ENCODE measurements around the gene SNAI1.
"Not testable (repeated sequence)": the region's sequence is repeated elsewhere in the genome, so short reads cannot be mapped to it uniquely, and the experiment has no call there.

SNAI1 gene

GRCh38 chr20:49987015-49987867, 4.5 kb downstream of the SNAI1 start:
- DNase-seq, result no peak

GRCh38 chr20:49987868-49988690, 5.3 kb downstream of the SNAI1 start:
- no peak for DNase-seq

- DNase-seq, result no peak
Measured at GRCh38 chr20:49989234-49990065, 6.7 kb downstream of the SNAI1 start.

- no peak for DNase-seq
Measured at GRCh38 chr20:49990271-49990720, 7.5 kb downstream of the SNAI1 start.

GRCh38 chr20:49993301-49993751, 10.5 kb downstream of the SNAI1 start:
- no peak for DNase-seq

- no peak for DNase-seq
Measured at GRCh38 chr20:49995586-49995985, 12.8 kb downstream of the SNAI1 start.

- DNase-seq, result not testable (repeated sequence)
Measured at GRCh38 chr20:49998478-49999188, 15.9 kb downstream of the SNAI1 start.

- peak in 1 of 2 donors; percentile 18 for DNase-seq
Measured at GRCh38 chr20:49999329-49999728, 16.5 kb downstream of the SNAI1 start.

GRCh38 chr20:50000548-50001222, 17.9 kb downstream of the SNAI1 start:
- DNase-seq, result not testable (repeated sequence)

GRCh38 chr20:50001784-50002311, 19.1 kb downstream of the SNAI1 start:
- DNase-seq, result no peak

- no peak for DNase-seq
Measured at GRCh38 chr20:50003253-50003656, 20.5 kb downstream of the SNAI1 start.

- DNase-seq, result no peak
Measured at GRCh38 chr20:50004229-50004628, 21.4 kb downstream of the SNAI1 start.

- DNase-seq, result no peak
Measured at GRCh38 chr20:50005471-50005981, 22.7 kb downstream of the SNAI1 start.

- DNase-seq, result no peak
Measured at GRCh38 chr20:50007369-50007768, 24.6 kb downstream of the SNAI1 start.

- no peak for DNase-seq
Measured at GRCh38 chr20:50008007-50008406, 25.2 kb downstream of the SNAI1 start.

- DNase-seq, result no peak
Measured at GRCh38 chr20:50009521-50010454, 27.0 kb downstream of the SNAI1 start.

- not testable (repeated sequence) for DNase-seq
Measured at GRCh38 chr20:50011597-50011996, 28.8 kb downstream of the SNAI1 start.

- no peak for DNase-seq
Measured at GRCh38 chr20:50012282-50013263, 29.8 kb downstream of the SNAI1 start.

- no peak for DNase-seq
Measured at GRCh38 chr20:50013976-50014375, 31.2 kb downstream of the SNAI1 start.

All from stimulated activated CD4-positive, alpha-beta T cell treated with anti-CD3 and anti-CD28 coated beads, Interleukin-2, amount 100 ng/mL, for 48 hours (primary cell).